Activated CD8-positive, alpha-beta memory T cell treated with anti-CD3 and anti-CD28 coated beads, Interleukin-2, amount 50 U/mL, for 1 hour (primary cell): ENCODE measurements around the gene MRPL17.

Source experiments
- DNase-seq: peaks from one replicate; pipeline ENCODE4 v3.0.0-alpha.2; 2020; ENCODE audit errors: extremely low read depth

MRPL17 gene

DNA sequence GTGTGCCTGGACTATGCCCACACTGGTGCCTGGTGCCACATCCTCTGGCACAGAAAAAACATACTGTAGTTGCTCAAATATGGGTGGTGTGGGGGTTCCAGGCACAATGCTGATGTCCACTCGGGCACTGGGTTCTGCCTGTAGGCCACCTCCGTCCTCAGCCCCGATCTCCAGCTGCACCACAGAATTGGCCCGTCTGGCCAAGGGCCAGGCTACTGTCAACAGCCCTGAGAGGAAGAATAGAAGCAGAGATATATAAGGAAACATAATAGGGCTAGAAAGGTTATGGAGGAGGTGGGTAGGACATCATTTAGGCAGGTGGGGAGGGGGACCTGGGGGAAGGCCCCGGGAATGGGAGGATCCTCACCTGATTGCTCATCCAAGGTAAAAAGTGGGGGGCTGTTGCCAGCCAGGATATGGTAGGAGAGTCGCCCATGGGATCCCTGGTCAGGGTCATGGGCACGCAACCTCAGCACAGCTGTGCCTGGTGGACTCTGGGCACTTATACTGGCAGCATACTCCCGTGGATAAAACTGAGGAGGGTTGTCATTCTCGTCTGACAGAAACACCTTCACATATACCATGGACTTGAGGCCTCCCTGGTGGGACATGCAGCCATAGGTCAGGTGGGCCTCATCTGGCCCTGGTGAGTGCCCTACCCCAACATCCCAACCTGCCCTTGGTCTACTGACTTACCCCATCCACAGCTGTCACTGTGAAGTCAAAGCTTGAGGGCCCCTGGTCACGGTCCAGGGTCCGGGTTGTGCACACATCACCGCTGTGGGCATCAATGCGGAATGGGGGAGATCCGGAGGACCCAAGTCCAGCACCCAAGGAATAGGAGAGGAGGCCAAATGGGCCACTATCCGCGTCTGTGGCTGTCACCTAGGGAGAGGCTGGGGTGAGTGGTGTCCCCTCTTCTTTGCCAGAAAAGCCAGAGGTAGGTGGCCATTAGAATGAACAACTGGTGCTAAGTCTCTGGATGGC is 49.4 kb downstream of the MRPL17 start:
- no peak for DNase-seq

DNA sequence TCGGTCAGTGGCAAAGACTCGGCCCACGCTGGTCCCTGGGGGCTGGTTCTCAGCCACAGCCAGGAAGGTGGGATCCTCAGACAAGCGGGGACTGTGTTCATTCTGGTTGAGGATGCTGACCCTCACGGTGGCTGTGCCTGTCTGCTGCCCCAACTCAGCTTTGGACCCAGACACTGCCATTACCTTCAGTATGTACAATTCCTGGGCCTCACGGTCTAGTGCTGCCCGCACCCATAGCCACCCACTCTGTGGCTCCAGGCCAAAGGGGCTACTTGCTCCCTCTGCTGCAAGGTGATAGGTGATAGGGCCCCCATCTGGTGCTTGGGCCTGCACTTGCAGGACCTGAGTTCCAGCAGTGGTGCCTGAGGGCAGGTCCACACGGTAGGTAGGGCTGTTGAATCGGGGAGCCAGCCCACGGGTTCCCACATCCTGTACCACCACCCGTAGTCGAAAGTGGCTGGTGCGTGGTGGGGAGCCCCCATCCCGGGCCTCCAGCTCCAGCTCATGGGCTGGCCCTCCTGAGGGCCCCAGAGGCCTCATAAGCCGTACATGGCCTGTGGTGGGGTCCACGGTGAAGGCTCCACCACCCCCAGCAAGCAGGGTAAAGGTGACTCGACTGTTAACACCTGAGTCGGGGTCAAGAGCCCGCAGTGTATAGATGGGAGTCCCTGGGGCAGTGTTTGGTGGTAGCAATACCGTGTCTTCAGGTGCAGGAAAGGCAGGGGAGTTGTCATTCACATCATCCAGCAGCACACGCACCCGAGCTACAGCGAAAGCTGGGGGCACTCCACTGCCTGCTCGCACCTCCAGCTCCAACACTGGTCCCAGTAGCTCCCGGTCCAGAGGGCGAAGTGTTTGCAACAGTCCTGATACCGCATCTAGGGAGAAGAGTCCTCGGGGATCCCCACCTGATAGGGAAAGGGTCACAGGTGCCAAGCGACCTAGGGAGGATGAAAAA is 50.7 kb downstream of the MRPL17 start:
- no peak for DNase-seq

DNA sequence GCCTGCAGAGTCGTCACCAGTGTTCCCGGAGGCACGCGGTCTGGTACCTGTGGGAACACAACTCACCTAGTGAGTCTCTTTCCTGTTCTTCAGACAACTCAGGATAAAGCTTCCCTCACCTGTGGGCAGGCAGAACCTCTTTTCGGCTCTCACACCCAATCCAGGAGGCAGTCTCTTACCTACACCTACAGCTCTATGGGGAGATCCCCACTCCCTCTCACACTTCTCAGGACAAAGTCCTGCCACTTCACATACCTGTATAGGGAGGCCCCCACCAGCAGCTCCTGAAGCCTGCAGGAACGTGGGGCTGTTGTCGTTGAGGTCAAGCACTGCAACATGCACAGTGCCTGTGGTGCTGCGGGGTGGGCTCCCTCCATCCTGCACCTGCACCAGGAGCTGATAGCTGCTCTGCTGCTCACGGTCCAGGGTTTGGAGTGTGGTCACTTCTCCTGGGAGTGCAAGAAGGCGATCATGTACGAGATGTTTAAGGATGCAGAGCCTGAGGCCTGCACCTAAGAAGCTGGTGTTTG is 51.7 kb downstream of the MRPL17 start:
- no peak for DNase-seq

DNA sequence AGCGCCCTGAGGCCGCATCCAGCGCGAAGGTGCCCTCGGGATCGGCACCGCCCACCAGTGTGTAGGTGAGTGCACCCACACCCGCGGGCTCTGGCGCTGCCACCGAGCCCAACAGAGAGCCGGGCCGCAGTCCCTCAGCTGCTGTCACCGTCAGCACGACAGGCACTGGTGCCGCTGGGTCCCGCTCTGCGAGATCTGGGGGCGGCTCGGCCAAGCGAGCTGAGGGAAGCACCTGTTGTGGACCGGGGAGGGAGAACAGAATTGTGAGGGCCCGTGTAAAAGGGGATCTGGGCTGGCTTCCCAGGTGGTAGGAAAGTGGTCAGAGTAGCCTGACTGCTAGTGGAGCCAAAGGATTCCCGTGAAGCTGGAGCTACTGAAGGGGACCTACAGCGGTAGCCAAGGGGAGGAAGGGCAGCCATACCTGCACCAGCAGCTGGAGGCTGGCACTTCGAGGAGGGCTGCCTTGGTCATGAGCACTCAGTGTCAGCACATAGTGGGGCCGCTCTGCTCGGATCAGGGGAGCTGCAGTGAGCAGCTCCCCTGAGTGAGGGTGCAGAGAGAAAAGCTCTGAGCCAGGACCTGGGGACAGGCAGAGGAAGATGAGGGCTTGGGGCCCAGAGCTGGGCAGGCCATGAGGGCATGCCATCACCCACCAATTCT is 52.4 kb downstream of the MRPL17 start:
- no peak for DNase-seq
